GM12873 (cell line): ENCODE measurements around the gene UTP14C.

ENCODE experiments used
- TF ChIP-seq, protein P1 (sequence below): IDR thresholded peaks from 2 replicates; pipeline ENCODE4 v1.5.1; 2012; ENCODE audit warnings: low read depth, mild to moderate bottlenecking, moderate library complexity, low read length, control low read depth; ENCODE audit not compliant: insufficient read depth; ENCODE audit errors: missing control alignments

UTP14C gene

DNA sequence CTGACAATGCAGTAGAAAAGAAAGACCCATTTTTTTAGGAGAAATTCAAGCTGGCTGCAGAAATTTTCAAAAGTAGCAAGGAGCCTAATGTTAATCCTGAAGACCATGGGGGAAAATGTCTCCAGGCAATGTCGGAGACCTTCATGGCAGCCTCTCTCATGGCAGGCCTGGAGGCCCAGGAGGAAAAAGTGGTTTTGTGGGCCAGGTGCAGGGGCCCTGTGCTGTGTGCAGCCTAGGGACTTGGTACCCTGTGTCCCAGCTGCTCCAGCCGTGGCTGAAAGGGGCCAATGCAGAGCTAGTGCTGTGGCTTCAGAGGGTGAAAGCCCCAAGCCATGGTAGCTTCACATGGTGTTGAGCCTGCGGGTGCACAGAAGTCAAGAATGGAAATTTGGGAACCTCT is 8.2 kb upstream of the UTP14C start:
- TF ChIP-seq, protein P1, sequence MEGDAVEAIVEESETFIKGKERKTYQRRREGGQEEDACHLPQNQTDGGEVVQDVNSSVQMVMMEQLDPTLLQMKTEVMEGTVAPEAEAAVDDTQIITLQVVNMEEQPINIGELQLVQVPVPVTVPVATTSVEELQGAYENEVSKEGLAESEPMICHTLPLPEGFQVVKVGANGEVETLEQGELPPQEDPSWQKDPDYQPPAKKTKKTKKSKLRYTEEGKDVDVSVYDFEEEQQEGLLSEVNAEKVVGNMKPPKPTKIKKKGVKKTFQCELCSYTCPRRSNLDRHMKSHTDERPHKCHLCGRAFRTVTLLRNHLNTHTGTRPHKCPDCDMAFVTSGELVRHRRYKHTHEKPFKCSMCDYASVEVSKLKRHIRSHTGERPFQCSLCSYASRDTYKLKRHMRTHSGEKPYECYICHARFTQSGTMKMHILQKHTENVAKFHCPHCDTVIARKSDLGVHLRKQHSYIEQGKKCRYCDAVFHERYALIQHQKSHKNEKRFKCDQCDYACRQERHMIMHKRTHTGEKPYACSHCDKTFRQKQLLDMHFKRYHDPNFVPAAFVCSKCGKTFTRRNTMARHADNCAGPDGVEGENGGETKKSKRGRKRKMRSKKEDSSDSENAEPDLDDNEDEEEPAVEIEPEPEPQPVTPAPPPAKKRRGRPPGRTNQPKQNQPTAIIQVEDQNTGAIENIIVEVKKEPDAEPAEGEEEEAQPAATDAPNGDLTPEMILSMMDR = no peak

DNA sequence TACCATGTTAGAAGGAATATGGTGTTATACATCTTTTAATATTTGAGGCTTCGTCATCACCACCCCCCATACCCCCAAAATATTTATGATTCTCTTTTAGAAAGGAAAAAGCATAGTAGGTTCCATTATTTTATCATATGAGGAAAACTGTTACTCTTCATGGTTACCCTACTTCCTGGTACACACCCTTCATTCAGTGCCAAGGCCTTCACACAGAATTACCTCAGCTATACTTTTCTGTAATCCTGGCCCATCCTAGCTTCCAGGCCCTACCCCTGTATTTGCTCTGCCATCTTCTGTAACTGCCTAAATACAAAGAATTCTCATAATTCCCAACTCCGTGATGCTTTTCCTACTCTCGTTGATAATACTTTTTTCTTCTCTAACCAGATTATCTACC is 4.3 kb upstream of the UTP14C start:
- TF ChIP-seq, protein P1 = no peak

DNA sequence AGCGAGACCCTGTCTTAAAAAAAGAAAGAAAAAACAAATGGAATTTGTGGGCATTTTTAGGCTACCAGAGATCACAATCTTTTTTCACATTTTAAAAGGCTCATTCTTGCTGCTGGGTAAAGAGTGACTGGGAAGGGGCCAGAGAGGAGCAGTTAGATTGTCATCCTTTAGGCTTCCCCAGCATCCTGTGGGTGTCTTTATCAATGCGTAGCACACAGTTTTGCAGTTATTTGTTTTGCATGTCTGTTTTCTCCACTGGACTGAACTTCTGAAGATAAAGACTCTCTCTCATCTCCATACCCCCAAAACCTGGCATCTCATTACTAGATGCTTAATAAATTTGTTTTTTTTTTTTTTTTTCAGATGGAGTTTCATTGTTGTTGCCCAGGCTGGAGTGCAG is 2.1 kb upstream of the UTP14C start:
- TF ChIP-seq, protein P1 = no peak

DNA sequence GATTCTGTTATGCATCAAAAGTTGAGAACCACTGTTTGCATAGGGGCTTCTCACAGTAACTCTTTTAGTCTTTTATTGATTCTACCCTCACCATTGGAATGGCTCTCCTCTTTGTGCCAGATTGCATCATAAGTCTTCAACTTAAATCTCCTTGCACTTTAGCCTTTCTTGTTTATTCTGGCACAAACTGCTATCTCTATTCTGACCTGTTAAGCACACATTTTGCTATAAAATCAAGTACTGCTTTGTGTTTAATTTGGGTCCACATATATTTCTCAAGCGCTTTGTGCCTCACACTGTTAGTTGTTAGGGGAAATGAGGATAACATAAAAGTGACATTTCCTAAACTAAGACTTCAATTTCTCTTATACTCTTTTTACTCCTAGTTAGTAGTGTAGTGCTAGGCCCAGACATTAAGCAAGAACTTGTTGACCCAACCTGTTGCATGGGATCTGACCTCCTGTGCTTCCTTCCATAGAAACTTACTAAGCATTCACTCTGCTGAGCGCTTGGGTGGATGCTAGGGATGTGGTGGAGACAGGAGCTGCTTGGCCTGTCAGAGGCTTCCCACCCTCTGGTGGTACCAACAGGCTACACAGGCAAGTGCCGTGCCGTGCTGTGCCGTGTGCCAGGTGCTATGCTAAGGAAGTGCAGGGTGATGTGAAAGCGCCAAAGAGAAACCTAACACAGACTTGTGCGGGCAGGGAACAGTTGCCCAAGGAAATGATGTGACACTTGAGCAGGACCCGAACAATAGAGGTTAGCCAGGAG is 1.2 kb downstream of the UTP14C start:
- TF ChIP-seq, protein P1 = no peak

DNA sequence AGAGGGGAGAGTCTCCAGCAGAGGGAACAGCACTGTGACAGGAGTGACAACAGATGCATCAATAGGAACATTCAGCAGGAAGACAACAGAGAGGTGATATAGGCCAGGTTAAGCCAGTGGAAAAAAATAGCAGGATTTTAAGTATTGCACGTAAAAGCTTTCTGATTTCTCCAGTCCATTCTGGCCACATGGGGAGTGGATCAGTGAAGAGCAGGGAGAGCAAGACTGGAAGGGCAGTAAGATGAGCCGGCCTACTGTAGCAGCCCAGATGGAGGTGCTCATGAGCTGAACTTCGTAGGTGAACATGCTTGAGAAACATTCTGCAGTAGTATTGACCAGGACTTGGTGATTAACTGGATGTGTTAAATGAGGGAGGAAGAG is 1.7 kb downstream of the UTP14C start:
- TF ChIP-seq, protein P1 = peak; percentile 22

DNA sequence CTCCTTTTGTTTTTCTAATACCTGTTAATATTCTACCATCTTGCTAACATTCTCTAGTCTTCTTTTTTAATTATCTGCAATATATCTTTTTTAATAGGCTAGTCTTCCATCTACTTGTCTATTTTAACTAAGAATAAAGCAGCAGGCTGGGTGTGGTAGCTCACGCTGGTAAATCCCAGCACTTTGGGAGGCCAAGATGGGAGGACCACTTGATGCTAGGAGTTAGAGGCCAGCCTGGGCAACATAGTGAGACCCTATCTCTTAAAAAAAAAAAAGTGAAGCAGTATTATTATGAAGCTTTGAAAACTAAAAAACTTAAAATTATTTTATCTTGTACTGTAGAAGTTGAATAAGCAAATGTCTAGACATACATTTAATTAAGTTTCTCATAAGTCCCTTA is 3.3 kb downstream of the UTP14C start:
- TF ChIP-seq, protein P1 = no peak

DNA sequence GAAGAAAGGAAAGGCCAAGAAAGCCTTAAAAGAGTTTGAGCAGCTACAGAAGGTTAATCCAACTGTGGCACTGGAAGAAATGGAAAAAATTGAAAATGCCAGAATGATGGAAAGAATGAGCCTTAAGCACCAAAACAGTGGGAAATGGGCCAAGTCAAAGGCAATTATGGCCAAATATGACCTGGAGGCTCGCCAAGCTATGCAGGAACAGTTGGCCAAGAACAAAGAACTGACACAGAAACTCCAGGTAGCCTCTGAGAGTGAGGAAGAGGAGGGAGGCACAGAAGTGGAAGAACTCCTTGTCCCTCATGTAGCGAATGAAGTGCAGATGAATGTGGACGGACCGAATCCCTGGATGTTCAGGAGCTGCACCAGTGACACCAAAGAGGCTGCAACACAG is 5.1 kb downstream of the UTP14C start:
- TF ChIP-seq, protein P1 = no peak

DNA sequence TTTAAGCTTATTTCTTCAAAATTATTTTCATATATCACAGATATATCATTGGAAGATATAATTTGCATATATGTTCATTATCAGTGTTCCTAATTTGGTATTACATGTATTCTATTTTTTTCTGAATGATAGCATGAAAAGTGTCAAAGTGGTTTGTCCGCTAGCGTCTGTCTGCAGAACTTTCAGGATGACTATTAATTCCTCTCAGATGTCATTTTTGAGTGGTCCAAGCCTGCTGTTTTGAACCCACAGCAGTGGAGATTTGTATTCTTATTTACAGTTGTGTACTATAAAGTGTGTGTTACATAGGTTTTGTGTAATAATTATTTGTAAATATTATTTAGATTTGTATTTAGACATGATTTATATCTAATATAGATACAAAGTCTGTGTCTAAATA is 8.5 kb downstream of the UTP14C start:
- TF ChIP-seq, protein P1 = no peak
